ENCODE measurements around the gene RSPO4. TPM values are rescaled to one million over a fixed set of nuclear protein-coding genes. Genes with fewer than 3 reads are reported as not detected.

RSPO4 gene
- total RNA-seq, 1 experiment from 2014 or later, result not detected

- no peak overlapping the region for H3K4me2 ChIP-seq
- no peaks in the 10 kb centered on the region for H3K9me2 ChIP-seq (ENCODE audit: insufficient read depth)
- H3K27me3 ChIP-seq (ENCODE audit: insufficient read depth, low read depth), result peaks cover 12% of the 10 kb centered on the region
- H3K9me3 ChIP-seq (ENCODE audit: insufficient read depth, low read depth), result no peaks in the 10 kb centered on the region
- no peak overlapping the region for H3K27ac ChIP-seq
- H3K4me3 ChIP-seq, result no peak overlapping the region
- ChIA-PET POLR2A (ENCODE audit: unreplicated experiment) (no interaction called here), CTCF (interaction anchor here (1.4 to 3.2 kb wide), 2 partner anchors 99 to 138 kb away, joined by 5 to 27 read pairs; no protein-coding TSS in a partner anchor)
- DNase-seq, result no peak
- H2AFZ ChIP-seq, result no peak overlapping the region
- no peak for TF ChIP-seq CTCF (conservative IDR thresholded peaks at IDR 0.05)
- TF ChIP-seq EZH2 (IDR thresholded peaks at IDR 0.05; ENCODE audit: low read depth), result no peak
- no peaks in the 10 kb centered on the region for H3K79me2 ChIP-seq (ENCODE audit: low read depth)
- no peaks in the 10 kb centered on the region for H4K20me1 ChIP-seq (ENCODE audit: insufficient read depth)
- no TSS peak for BruUV-seq (replicated peaks)
- no peaks in the 10 kb centered on the region for H3K4me1 ChIP-seq (replicated peaks; ENCODE audit: insufficient read depth)
- H3F3A ChIP-seq (ENCODE audit: insufficient read depth, low read depth), result no peaks in the 10 kb centered on the region
- no peaks in the 10 kb centered on the region for H3K36me3 ChIP-seq (ENCODE audit: low read depth)
- intact Hi-C loops (cut with micrococcal nuclease; ENCODE audit: unreplicated experiment), result loop anchor here (5.0 kb wide), 1 partner anchor 257 kb away; no protein-coding TSS in a partner anchor
Observed at GRCh38 chr20:955111-955510, 47.0 kb downstream of the RSPO4 start.

- H3K27me3 ChIP-seq (ENCODE audit: insufficient read depth, low read depth), result peaks cover 2% of the 10 kb centered on the region; the same call in 1 of the 2 replicates
- no peaks in the 10 kb centered on the region for H3K4me1 ChIP-seq (replicated peaks; ENCODE audit: insufficient read depth)
- H3K36me3 ChIP-seq (ENCODE audit: low read depth), result no peaks in the 10 kb centered on the region
- no TSS peak for BruUV-seq (replicated peaks)
- H3F3A ChIP-seq (ENCODE audit: insufficient read depth, low read depth), result no peaks in the 10 kb centered on the region
- no peak overlapping the region for H3K4me3 ChIP-seq
- H3K4me2 ChIP-seq, result no peak overlapping the region
- no peak for TF ChIP-seq EZH2 (IDR thresholded peaks at IDR 0.05; ENCODE audit: low read depth)
- TF ChIP-seq CTCF (conservative IDR thresholded peaks at IDR 0.05), result peak; percentile 34; the same call in 1 of the 2 replicates
- no peaks in the 10 kb centered on the region for H3K9me3 ChIP-seq (ENCODE audit: insufficient read depth, low read depth)
- CTCF ChIA-PET, result interaction anchor here (0.6 to 1.0 kb wide), 4 partner anchors 19 to 567 kb away, joined by 3 to 10 read pairs (median 8); no protein-coding TSS in a partner anchor
- intact Hi-C loops (cut with micrococcal nuclease; ENCODE audit: unreplicated experiment), result no loop called here
- no peak overlapping the region for H2AFZ ChIP-seq
- DNase-seq, result no peak
- H4K20me1 ChIP-seq (ENCODE audit: insufficient read depth), result no peaks in the 10 kb centered on the region
- POLR2A ChIA-PET (ENCODE audit: unreplicated experiment), result interaction anchor here (0.7 kb wide), 1 partner anchor 178 kb away, joined by 12 read pairs; no protein-coding TSS in a partner anchor
- no peaks in the 10 kb centered on the region for H3K9me2 ChIP-seq (ENCODE audit: insufficient read depth)
- H3K79me2 ChIP-seq (ENCODE audit: low read depth), result no peaks in the 10 kb centered on the region
- no peak overlapping the region for H3K27ac ChIP-seq
Observed at GRCh38 chr20:953742-954141, 48.4 kb downstream of the RSPO4 start.

GRCh38 chr20:952196-952795 lies 49.8 kb downstream of the RSPO4 start:
- Histone ChIP-seq H3K27ac (no peak overlapping the region), H3K9me2 (ENCODE audit: insufficient read depth) (no peaks in the 10 kb centered on the region), H3K9me3 (ENCODE audit: insufficient read depth, low read depth) (no peaks in the 10 kb centered on the region), H3K4me1 (replicated peaks; ENCODE audit: insufficient read depth) (no peaks in the 10 kb centered on the region), H3F3A (ENCODE audit: insufficient read depth, low read depth) (no peaks in the 10 kb centered on the region), H2AFZ (no peak overlapping the region), H3K36me3 (ENCODE audit: low read depth) (no peaks in the 10 kb centered on the region), H3K4me2 (no peak overlapping the region), H3K27me3 (ENCODE audit: insufficient read depth, low read depth) (peaks cover 12% of the 10 kb centered on the region; the same call in 1 of the 2 replicates), H3K4me3 (no peak overlapping the region), H4K20me1 (ENCODE audit: insufficient read depth) (no peaks in the 10 kb centered on the region), H3K79me2 (ENCODE audit: low read depth) (no peaks in the 10 kb centered on the region)
- ChIA-PET CTCF (interaction anchor here (0.6 kb wide), 2 partner anchors 85 to 134 kb away, joined by 5 to 7 read pairs; no protein-coding TSS in a partner anchor), POLR2A (ENCODE audit: unreplicated experiment) (no interaction called here)
- peak in 1 of 2 experiments; percentile 15 for DNase-seq
- TF ChIP-seq CTCF (conservative IDR thresholded peaks at IDR 0.05) (no peak), EZH2 (IDR thresholded peaks at IDR 0.05; ENCODE audit: low read depth) (no peak)
- intact Hi-C loops (cut with micrococcal nuclease; ENCODE audit: unreplicated experiment), result no loop called here
- no TSS peak for BruUV-seq (replicated peaks)

Measured in PC-9 (cell line).